Endothelial cell of umbilical vein (primary cell): ENCODE results near the gene SGCD. TPM values are rescaled to one million over a fixed set of nuclear protein-coding genes. Genes with fewer than 3 reads are reported as not detected.

Source experiments
- BruUV-seq: library from RNA; stranded (reverse); fragments of 400-500 nt; replicated peaks from 2 replicates; lab custom pipeline; 2021; lab: Mats Ljungman, UMichigan
- CTCF ChIA-PET: fragments of 300-600, 350-600 bp; sonication (Branson Sonifier 250); formaldehyde crosslinking; loops from one replicate; lab custom pipeline; 2021; ENCODE audit warnings: antibody characterized with exemption, inconsistent platforms; lab: Charles Lee
- POLR2A ChIA-PET: fragments of 300-600, 350-600 bp; sonication (Branson Sonifier 250); formaldehyde crosslinking; loops from one replicate; lab custom pipeline; 2021; ENCODE audit warnings: antibody characterized with exemption, inconsistent platforms; lab: Charles Lee
- DNase-seq: peaks from one replicate; pipeline ENCODE4 v3.0.0-alpha.2; 2011; ENCODE audit warnings: low read depth, low spot score
- FAIRE-seq: peaks from 2 replicates; lab custom pipeline; 2011; peaks lifted over from hg19 to GRCh38; lab: Jason Lieb, UNC
- H2AFZ ChIP-seq: 2 replicates; pipeline ENCODE4 v1.6.0; 2012; ENCODE audit warnings: low read depth, low read length, control low read depth, inconsistent platforms
- H3K27ac ChIP-seq: 2 replicates; pipeline ENCODE4 v1.5.1; 2011; ENCODE audit warnings: low read depth, mild to moderate bottlenecking, control low read depth, low read length, moderate library complexity; ENCODE audit not compliant: insufficient read depth
- H3K27me3 ChIP-seq, 2 experiments: 2 replicates each; pipeline versions ENCODE4 v1.6.0 to v1.6.1; 2011; ENCODE audit warnings: low read length in 2 of 2, mixed read lengths in 1 of 2; ENCODE audit not compliant: control insufficient read depth in 2 of 2, insufficient read depth in 2 of 2
- H3K36me3 ChIP-seq, 2 experiments: 2 replicates in 1 of 2; 3 replicates in 1 of 2; pipeline ENCODE4 v1.5.1; 2011; ENCODE audit warnings: low read length in 2 of 2, mild to moderate bottlenecking in 1 of 2, moderate library complexity in 1 of 2; ENCODE audit not compliant: control insufficient read depth in 2 of 2, insufficient read depth in 2 of 2; ENCODE audit errors: extremely low read depth in 1 of 2
- H3K4me1 ChIP-seq: 3 replicates; pipeline ENCODE4 v1.5.1; 2011; ENCODE audit warnings: mild to moderate bottlenecking, low read length; ENCODE audit not compliant: control insufficient read depth, insufficient read depth; ENCODE audit errors: extremely low read depth
- H3K4me2 ChIP-seq: 2 replicates; pipeline ENCODE4 v1.6.1; 2011; ENCODE audit warnings: low read length, control low read depth, mixed read lengths; ENCODE audit not compliant: insufficient read depth
- H3K4me3 ChIP-seq, 3 experiments: fragments of 200-600 bp in 1 of 3; sonication (generic), shearing (Covaris generic) in 1 of 3; replicated peaks in 1 of 3; 2 replicates each; pipeline ENCODE4 v1.5.1; 2011 to 2016; ENCODE audit warnings: control low read depth in 3 of 3, low read length in 3 of 3, mild to moderate bottlenecking in 2 of 3, inconsistent platforms in 1 of 3, low read depth in 1 of 3, moderate library complexity in 1 of 3; ENCODE audit not compliant: insufficient read depth in 1 of 3
- H3K79me2 ChIP-seq: 2 replicates; pipeline ENCODE4 v1.6.0; 2012; ENCODE audit warnings: low read length, inconsistent platforms; ENCODE audit not compliant: control insufficient read depth, insufficient read depth
- H3K9ac ChIP-seq: replicated peaks from 2 replicates; pipeline ENCODE3; 2011; ENCODE audit warnings: low read length, control low read depth; ENCODE audit not compliant: insufficient read depth; ENCODE audit errors: extremely low read depth
- H3K9me1 ChIP-seq: replicated peaks from 3 replicates; pipeline ENCODE4 v1.6.0; 2011; ENCODE audit warnings: mild to moderate bottlenecking, low read length; ENCODE audit not compliant: control insufficient read depth, insufficient read depth; ENCODE audit errors: extremely low read depth
- H3K9me3 ChIP-seq: replicated peaks from 2 replicates; pipeline ENCODE4 v1.5.1; 2012; ENCODE audit warnings: low read length, inconsistent platforms; ENCODE audit not compliant: control insufficient read depth, insufficient read depth
- H4K20me1 ChIP-seq: replicated peaks from 2 replicates; pipeline ENCODE3; 2011; ENCODE audit warnings: mild to moderate bottlenecking, low read length; ENCODE audit not compliant: control insufficient read depth, insufficient read depth; ENCODE audit errors: extremely low read depth
- EZH2 ChIP-seq: IDR thresholded peaks from 2 replicates; pipeline ENCODE4 v1.6.1; 2012; ENCODE audit warnings: borderline replicate concordance, low read depth, mild to moderate bottlenecking, moderate library complexity, low read length, inconsistent platforms; ENCODE audit not compliant: severe bottlenecking
- FOS ChIP-seq: IDR thresholded peaks from 2 replicates; pipeline ENCODE4 v1.6.1; 2011; ENCODE audit warnings: mild to moderate bottlenecking, low read length, moderate library complexity, borderline replicate concordance; ENCODE audit not compliant: insufficient read depth
- GATA2 ChIP-seq: IDR thresholded peaks from 2 replicates; pipeline ENCODE4 v1.7.0; 2011; ENCODE audit warnings: low read depth, mild to moderate bottlenecking, moderate library complexity, mixed read lengths, low read length; ENCODE audit not compliant: insufficient read length, insufficient read depth
- JUN ChIP-seq: IDR thresholded peaks from 2 replicates; pipeline ENCODE4 v1.6.1; 2011; ENCODE audit warnings: borderline replicate concordance, low read depth; ENCODE audit not compliant: insufficient read length, insufficient read depth
- MYC ChIP-seq: IDR thresholded peaks from one replicate; pipeline ENCODE4 v1.6.1; 2011; ENCODE audit warnings: mild to moderate bottlenecking, low read depth, low read length
- POLR2A ChIP-seq: IDR thresholded peaks from 2 replicates; pipeline ENCODE4 v1.6.1; 2012; ENCODE audit warnings: low read depth, mild to moderate bottlenecking, control low read depth, low read length
- POLR2AphosphoS5 ChIP-seq: IDR thresholded peaks from 2 replicates; pipeline ENCODE4 v1.6.1; 2012; ENCODE audit warnings: low read depth, mild to moderate bottlenecking, control low read depth, low read length, moderate library complexity; ENCODE audit not compliant: insufficient read depth
- dilution Hi-C: fragments of 300-500 bp; cut with MboI; formaldehyde crosslinking; loops from one replicate; pipeline ENCODE4 v1.15.0; 2019; ENCODE audit warnings: low sequenced_read_pairs; ENCODE audit not compliant: extremely low pct_ligation_motif_present
- intact Hi-C: fragments of 100-400 bp; cut with micrococcal nuclease; formaldehyde crosslinking; loops from one replicate; pipeline ENCODE4 v1.10.0; 2022
- polyA plus RNA-seq, 4 experiments: library from polyadenylated mRNA; depleted of rRNA in 3 of 4; stranded (reverse) in 3 of 4; unstranded in 1 of 4; fragments of >200 nt; gene quantifications; 2 replicates each; pipeline versions ENCODE4 v1.2.1 to v1.2.3, GENCODE V29; 2011 to 2012; ENCODE audit warnings: missing spikeins in 1 of 4
- total RNA-seq: library from RNA; stranded (reverse); gene quantifications from 2 replicates; pipeline ENCODE4 v1.2.3, GENCODE V29; 2021
- TF ChIP-seq, protein P1 (sequence below): IDR thresholded peaks from 2 replicates; pipeline ENCODE4 v1.6.1; 2011; ENCODE audit not compliant: insufficient read depth, insufficient read length
- TF ChIP-seq, protein P2 (sequence below), 2 donors: IDR thresholded peaks; 1 replicate in 1 of 2; 2 replicates in 1 of 2; pipeline ENCODE4 v1.5.1; 2011; ENCODE audit warnings: low read length in 2 of 2, mild to moderate bottlenecking in 2 of 2, moderate library complexity in 2 of 2, control low read depth in 1 of 2, inconsistent platforms in 1 of 2, low read depth in 1 of 2; ENCODE audit not compliant: insufficient read depth in 1 of 2; ENCODE audit errors: extremely low read depth in 1 of 2

The SGCD gene
- total and polyA plus RNA-seq, 2 donors (not counting 3 experiments of a cell fraction or from before 2014, with no cell fraction given): not detected

DNA sequence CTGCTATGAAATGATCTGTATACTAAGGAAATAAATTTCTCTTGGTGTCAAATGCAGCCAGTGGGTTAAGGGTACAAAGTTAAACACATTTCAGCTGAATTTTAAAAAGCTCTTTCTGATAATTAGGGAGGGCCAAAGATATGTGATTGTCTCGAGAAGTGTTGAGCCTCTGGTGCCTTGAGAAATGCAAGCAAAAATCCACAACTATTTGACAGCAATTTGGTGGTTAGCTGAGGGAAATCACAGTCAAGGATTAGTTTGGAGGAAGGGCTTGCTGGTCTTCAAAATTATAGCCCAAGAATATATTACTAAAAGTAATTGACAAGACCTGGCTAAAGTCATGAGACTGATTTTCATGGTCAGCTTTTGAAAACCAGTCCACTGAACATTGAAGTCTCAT lies 267.4 kb downstream of the SGCD start:
- no peak for DNase-seq
- no peak overlapping the region for H3K4me2 ChIP-seq
- ChIA-PET POLR2A (no interaction called here), CTCF (no interaction called here)
- TF ChIP-seq MYC: no peak
- TF ChIP-seq FOS: no peak
- no peak for TF ChIP-seq POLR2AphosphoS5
- TF ChIP-seq, protein P1, sequence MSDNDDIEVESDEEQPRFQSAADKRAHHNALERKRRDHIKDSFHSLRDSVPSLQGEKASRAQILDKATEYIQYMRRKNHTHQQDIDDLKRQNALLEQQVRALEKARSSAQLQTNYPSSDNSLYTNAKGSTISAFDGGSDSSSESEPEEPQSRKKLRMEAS: no peak
- TF ChIP-seq JUN: no peak
- no peak for TF ChIP-seq GATA2
- TF ChIP-seq, protein P2, sequence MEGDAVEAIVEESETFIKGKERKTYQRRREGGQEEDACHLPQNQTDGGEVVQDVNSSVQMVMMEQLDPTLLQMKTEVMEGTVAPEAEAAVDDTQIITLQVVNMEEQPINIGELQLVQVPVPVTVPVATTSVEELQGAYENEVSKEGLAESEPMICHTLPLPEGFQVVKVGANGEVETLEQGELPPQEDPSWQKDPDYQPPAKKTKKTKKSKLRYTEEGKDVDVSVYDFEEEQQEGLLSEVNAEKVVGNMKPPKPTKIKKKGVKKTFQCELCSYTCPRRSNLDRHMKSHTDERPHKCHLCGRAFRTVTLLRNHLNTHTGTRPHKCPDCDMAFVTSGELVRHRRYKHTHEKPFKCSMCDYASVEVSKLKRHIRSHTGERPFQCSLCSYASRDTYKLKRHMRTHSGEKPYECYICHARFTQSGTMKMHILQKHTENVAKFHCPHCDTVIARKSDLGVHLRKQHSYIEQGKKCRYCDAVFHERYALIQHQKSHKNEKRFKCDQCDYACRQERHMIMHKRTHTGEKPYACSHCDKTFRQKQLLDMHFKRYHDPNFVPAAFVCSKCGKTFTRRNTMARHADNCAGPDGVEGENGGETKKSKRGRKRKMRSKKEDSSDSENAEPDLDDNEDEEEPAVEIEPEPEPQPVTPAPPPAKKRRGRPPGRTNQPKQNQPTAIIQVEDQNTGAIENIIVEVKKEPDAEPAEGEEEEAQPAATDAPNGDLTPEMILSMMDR (IDR thresholded peaks at IDR 0.05; ENCODE audit: extremely low read depth in 1 of 2, insufficient read depth in 1 of 2, low read depth in 1 of 2, low read length in 2 of 2): no peak
- TF ChIP-seq EZH2: no peak
- TF ChIP-seq POLR2A: no peak
- H3K36me3 ChIP-seq: no peaks in the 10 kb centered on the region
- H3K79me2 ChIP-seq: no peaks in the 10 kb centered on the region
- no peak overlapping the region for H3K27ac ChIP-seq
- H4K20me1 ChIP-seq: no peaks in the 10 kb centered on the region
- no peak overlapping the region for H2AFZ ChIP-seq
- intact Hi-C loops: no loop called here
- dilution Hi-C loops: no loop called here
- H3K9me1 ChIP-seq: no peaks in the 10 kb centered on the region
- no peak for FAIRE-seq
- no peak overlapping the region for H3K4me3 ChIP-seq
- H3K27me3 ChIP-seq: no peaks in the 10 kb centered on the region
- BruUV-seq: no TSS peak
- no peaks in the 10 kb centered on the region for H3K4me1 ChIP-seq
- H3K9me3 ChIP-seq: peaks cover 8% of the 10 kb centered on the region
- no peak overlapping the region for H3K9ac ChIP-seq
